Measurements from ENCODE around the gene THSD4.

THSD4 gene

DNA sequence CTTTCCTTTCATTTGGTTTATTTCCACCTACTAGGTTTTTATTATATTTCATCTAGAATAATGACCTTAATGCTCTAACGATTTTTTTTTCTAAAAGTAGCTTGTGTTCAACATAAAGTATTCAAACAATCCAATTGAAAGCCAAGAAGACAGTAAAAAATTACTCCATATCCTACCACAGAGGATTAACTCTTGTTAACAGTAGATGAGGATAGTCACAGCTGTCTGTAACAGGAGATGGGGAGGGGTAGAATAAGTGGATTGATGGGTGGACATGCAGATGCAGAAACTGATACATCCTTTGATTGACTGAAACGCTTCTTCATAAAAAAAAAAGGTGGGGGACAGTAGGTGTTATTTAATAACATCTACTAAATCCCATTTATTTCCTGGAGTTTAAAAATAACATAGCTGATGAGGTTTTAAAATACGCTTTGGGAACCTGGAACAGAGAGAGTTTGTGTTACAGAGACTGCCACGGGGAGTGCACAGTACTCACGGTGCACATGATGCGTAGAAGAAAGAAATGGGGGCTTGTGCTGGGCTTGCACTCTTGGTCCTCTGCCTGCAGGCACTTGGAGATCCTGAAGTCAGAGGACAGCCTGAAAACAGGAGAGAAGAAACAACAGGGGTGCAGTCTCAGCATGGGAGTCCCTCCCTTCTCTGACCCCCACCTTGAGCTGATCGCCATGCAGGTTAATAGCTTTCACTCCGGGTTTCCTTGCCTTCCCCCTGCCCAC, 226.7 kb downstream of the THSD4 start:
- Histone ChIP-seq H3K4me3 (ENCODE audit: low read length, poor library complexity, severe bottlenecking) (no peak overlapping the region), H3K4me1 (ENCODE audit: insufficient read depth, low read length, poor library complexity, severe bottlenecking) (no peaks in the 10 kb centered on the region), H3K9ac (ENCODE audit: low read depth, low read length, poor library complexity, severe bottlenecking) (no peak overlapping the region), H3F3A (ENCODE audit: low read depth) (no peaks in the 10 kb centered on the region), H3K27me3 (ENCODE audit: insufficient read depth, low read length, poor library complexity, severe bottlenecking) (no peaks in the 10 kb centered on the region), H3K9me3 (ENCODE audit: insufficient read depth, low read depth, low read length) (no peaks in the 10 kb centered on the region), H3K9me2 (replicated peaks; ENCODE audit: low read depth, low read length) (no peaks in the 10 kb centered on the region), H3K79me2 (ENCODE audit: insufficient read depth, low read length) (no peaks in the 10 kb centered on the region), H3K4me2 (ENCODE audit: low read depth, low read length, poor library complexity, severe bottlenecking) (no peak overlapping the region), H2AFZ (ENCODE audit: low read length) (no peak overlapping the region), H3K36me3 (ENCODE audit: insufficient read depth, low read length) (no peaks in the 10 kb centered on the region), H4K20me1 (ENCODE audit: insufficient read depth, low read length, poor library complexity, severe bottlenecking) (no peaks in the 10 kb centered on the region)
- TF ChIP-seq, protein P1, sequence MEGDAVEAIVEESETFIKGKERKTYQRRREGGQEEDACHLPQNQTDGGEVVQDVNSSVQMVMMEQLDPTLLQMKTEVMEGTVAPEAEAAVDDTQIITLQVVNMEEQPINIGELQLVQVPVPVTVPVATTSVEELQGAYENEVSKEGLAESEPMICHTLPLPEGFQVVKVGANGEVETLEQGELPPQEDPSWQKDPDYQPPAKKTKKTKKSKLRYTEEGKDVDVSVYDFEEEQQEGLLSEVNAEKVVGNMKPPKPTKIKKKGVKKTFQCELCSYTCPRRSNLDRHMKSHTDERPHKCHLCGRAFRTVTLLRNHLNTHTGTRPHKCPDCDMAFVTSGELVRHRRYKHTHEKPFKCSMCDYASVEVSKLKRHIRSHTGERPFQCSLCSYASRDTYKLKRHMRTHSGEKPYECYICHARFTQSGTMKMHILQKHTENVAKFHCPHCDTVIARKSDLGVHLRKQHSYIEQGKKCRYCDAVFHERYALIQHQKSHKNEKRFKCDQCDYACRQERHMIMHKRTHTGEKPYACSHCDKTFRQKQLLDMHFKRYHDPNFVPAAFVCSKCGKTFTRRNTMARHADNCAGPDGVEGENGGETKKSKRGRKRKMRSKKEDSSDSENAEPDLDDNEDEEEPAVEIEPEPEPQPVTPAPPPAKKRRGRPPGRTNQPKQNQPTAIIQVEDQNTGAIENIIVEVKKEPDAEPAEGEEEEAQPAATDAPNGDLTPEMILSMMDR (conservative IDR thresholded peaks at IDR 0.05; ENCODE audit: low read length) = no peak
- no peak for TF ChIP-seq EZH2phosphoT487 (IDR thresholded peaks at IDR 0.05; ENCODE audit: borderline replicate concordance)

DNA sequence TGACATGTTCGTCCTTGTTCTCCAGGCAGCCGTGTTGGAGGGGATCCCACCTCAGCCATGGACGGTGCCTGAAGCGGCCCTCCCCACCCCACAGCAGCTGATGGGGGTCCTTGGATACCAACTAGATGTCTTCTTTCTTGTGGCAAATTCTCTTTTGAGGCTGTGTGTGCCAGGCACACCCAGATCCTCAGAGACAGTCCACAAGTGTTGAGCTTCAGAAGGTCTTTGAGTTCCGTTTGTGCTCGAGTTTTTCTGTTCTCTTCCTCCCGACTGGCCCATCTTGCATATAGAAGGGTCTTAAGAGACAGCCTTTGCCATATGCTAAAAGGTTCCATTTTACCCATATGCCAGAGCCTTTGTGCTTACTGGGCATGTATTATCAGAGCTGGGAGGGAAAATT, 227.4 kb downstream of the THSD4 start:
- H2AFZ ChIP-seq (ENCODE audit: low read length) = no peak overlapping the region
- no peak for TF ChIP-seq EZH2phosphoT487 (IDR thresholded peaks at IDR 0.05; ENCODE audit: borderline replicate concordance)
- TF ChIP-seq, protein P1 (conservative IDR thresholded peaks at IDR 0.05; ENCODE audit: low read length) = no peak
- H3K27me3 ChIP-seq (ENCODE audit: insufficient read depth, low read length, poor library complexity, severe bottlenecking) = no peaks in the 10 kb centered on the region
- no peaks in the 10 kb centered on the region for H3K9me2 ChIP-seq (replicated peaks; ENCODE audit: low read depth, low read length)
- no peaks in the 10 kb centered on the region for H3K4me1 ChIP-seq (ENCODE audit: insufficient read depth, low read length, poor library complexity, severe bottlenecking)
- no peaks in the 10 kb centered on the region for H3K79me2 ChIP-seq (ENCODE audit: insufficient read depth, low read length)
- H3K9ac ChIP-seq (ENCODE audit: low read depth, low read length, poor library complexity, severe bottlenecking) = no peak overlapping the region
- no peak overlapping the region for H3K4me2 ChIP-seq (ENCODE audit: low read depth, low read length, poor library complexity, severe bottlenecking)
- H3F3A ChIP-seq (ENCODE audit: low read depth) = no peaks in the 10 kb centered on the region
- H3K36me3 ChIP-seq (ENCODE audit: insufficient read depth, low read length) = no peaks in the 10 kb centered on the region
- H3K4me3 ChIP-seq (ENCODE audit: low read length, poor library complexity, severe bottlenecking) = no peak overlapping the region
- no peaks in the 10 kb centered on the region for H4K20me1 ChIP-seq (ENCODE audit: insufficient read depth, low read length, poor library complexity, severe bottlenecking)
- H3K9me3 ChIP-seq (ENCODE audit: insufficient read depth, low read depth, low read length) = no peaks in the 10 kb centered on the region

DNA sequence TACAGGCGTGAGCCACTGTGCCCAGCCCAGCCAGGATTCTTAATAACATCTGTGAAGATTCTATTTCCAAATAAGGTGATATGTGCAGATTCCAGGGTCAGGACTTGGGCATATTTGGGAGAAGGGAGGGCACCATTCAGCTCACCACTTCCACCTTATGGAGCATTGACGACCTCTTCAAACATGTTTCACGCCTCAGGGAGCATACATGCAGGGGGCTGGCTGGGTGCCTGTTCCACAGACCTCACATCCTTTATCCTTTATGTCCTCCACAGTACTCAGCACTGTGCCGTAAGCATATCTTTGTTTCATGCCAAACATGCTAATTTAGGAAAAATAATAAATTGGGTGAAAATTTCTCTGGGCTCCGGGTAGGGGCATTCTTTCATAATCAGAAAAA, 229.0 kb downstream of the THSD4 start:
- Histone ChIP-seq H2AFZ (ENCODE audit: low read length) (no peak overlapping the region), H3K9me3 (ENCODE audit: insufficient read depth, low read depth, low read length) (no peaks in the 10 kb centered on the region), H3K9ac (ENCODE audit: low read depth, low read length, poor library complexity, severe bottlenecking) (no peak overlapping the region), H3K36me3 (ENCODE audit: insufficient read depth, low read length) (no peaks in the 10 kb centered on the region), H3K4me1 (ENCODE audit: insufficient read depth, low read length, poor library complexity, severe bottlenecking) (no peaks in the 10 kb centered on the region), H3K4me2 (ENCODE audit: low read depth, low read length, poor library complexity, severe bottlenecking) (no peak overlapping the region), H3F3A (ENCODE audit: low read depth) (no peaks in the 10 kb centered on the region), H4K20me1 (ENCODE audit: insufficient read depth, low read length, poor library complexity, severe bottlenecking) (no peaks in the 10 kb centered on the region), H3K79me2 (ENCODE audit: insufficient read depth, low read length) (no peaks in the 10 kb centered on the region), H3K4me3 (ENCODE audit: low read length, poor library complexity, severe bottlenecking) (no peak overlapping the region), H3K27me3 (ENCODE audit: insufficient read depth, low read length, poor library complexity, severe bottlenecking) (no peaks in the 10 kb centered on the region), H3K9me2 (replicated peaks; ENCODE audit: low read depth, low read length) (no peaks in the 10 kb centered on the region)
- no peak for TF ChIP-seq EZH2phosphoT487 (IDR thresholded peaks at IDR 0.05; ENCODE audit: borderline replicate concordance)
- TF ChIP-seq, protein P1 (conservative IDR thresholded peaks at IDR 0.05; ENCODE audit: low read length) = no peak

Measured in Loucy (cell line).